ENCODE results near the gene HOXC10.

HOXC10 gene

DNA sequence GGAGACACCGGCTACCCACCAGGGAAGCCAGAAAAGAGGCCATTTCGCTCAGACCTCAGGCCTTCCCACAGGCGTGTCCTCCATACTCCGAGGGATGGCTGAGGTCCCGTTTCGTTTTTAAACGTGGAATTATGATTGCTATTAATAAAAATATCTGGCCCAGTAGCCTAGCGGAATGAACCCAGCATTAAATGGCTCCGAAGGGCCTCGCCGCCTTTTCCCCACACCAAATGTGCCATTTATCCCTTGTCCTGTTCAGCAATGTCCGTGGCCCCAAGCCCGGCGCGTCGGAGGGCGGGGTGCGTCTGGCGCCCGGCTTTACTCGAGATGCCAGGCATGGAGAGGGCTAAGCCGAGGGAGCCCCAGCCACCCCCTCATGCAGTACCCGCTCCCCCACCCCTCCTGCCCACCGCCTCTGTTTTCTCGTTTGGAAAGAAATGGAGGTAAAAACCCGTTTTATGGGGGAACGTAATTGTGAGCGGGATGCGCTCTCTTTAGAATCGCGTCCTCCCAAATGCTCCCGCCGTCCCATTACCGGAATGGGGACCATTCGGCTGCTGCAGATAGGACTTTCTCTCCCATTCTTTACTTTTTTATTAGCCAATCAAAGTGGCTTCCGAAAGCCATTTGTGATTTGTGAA is 29.6 kb downstream of the HOXC10 start:
- H3K4me3 ChIP-seq (ENCODE audit: low read depth, low read length), result no peak overlapping the region
- TF ChIP-seq, protein P1, sequence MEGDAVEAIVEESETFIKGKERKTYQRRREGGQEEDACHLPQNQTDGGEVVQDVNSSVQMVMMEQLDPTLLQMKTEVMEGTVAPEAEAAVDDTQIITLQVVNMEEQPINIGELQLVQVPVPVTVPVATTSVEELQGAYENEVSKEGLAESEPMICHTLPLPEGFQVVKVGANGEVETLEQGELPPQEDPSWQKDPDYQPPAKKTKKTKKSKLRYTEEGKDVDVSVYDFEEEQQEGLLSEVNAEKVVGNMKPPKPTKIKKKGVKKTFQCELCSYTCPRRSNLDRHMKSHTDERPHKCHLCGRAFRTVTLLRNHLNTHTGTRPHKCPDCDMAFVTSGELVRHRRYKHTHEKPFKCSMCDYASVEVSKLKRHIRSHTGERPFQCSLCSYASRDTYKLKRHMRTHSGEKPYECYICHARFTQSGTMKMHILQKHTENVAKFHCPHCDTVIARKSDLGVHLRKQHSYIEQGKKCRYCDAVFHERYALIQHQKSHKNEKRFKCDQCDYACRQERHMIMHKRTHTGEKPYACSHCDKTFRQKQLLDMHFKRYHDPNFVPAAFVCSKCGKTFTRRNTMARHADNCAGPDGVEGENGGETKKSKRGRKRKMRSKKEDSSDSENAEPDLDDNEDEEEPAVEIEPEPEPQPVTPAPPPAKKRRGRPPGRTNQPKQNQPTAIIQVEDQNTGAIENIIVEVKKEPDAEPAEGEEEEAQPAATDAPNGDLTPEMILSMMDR (IDR thresholded peaks at IDR 0.05; ENCODE audit: low read depth, low read length), result no peak

DNA sequence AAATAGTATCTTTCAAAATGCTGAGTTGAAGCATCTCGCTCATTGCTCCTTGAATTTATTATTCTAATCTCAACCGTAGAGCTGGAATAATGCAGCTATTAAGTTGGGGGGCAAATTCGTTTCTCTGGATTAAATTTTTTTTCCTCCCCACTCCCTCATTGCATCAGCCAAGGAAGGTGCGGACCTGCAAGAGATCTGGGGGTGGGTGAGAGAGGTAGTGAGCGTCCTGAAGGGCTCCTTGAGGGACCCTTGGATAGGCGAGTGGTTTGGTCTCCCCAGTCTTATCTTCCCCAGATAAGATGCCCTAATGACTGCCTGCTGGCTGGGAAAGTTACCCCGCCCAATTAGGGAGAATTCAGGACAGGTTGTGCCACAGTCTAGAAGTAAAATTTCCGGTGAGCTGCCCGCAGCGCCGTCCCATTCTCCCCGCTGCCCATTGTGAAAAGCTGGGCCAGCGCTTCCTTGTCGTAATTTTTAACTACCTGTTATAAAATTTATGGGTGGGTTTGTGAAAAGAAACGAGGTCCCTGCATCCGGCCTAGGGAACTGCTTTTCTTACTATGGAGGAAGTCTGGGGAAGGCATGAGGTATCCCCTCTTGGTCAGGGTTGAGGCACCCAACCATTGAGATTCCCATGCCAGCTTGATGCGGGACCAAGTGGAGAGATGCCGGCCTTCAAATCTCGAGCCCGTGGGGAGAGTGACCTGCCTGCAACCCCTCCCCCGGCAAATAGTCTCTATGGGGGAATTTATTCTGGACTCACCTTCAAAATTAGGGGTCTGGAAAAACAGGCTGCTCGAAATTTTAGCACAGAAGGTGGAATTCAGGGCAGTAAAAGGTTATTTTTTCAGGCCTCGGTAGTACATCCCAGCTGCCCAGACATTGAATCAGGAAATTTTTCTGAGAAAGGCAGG is 30.3 kb downstream of the HOXC10 start:
- TF ChIP-seq, protein P1 (IDR thresholded peaks at IDR 0.05; ENCODE audit: low read depth, low read length), result no peak
- no peak overlapping the region for H3K4me3 ChIP-seq (ENCODE audit: low read depth, low read length)

DNA sequence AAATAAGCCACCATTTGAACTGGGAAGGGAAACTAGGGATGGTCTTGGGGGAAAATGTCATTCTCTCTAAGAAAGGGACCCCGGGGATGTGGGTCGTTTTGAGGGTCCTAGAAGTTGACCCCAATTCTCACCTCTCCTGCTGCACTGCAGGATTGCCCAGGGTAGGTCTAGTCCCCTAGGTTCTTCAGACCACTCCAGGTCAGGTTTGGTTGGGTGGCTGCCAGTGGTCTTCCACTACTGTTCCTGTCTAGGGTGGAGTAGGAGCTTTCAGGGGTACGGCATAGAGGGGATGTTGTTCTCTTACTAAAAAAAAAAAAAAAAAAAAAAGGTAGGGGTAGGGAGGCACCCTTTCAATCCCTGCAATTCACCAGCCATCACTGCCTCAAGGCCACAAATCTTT is 31.1 kb downstream of the HOXC10 start:
- TF ChIP-seq, protein P1 (IDR thresholded peaks at IDR 0.05; ENCODE audit: low read depth, low read length), result no peak
- H3K4me3 ChIP-seq (ENCODE audit: low read depth, low read length), result no peak overlapping the region

DNA sequence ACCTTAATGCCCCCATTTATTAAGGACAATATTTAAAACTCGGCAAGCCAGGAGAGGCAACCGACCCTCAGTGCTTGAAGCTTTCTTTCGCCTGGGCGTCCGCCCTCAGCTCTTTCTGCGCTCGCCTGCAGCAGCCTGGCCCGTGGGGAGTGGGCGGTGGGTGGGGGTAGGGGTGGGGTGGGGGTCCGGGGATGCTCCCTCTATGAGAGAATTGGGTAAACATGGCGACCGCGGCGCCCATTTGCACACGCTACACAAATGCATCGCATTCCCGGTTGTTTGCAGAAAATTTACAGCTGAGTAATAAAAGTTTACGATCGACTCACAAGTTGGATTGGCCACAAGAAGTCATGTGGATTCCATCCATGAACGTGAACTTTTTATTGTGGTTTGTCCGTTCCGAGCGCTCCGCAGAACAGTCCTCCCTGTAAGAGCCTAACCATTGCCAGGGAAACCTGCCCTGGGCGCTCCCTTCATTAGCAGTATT is 31.6 kb downstream of the HOXC10 start:
- TF ChIP-seq, protein P1 (IDR thresholded peaks at IDR 0.05; ENCODE audit: low read depth, low read length), result no peak
- no peak overlapping the region for H3K4me3 ChIP-seq (ENCODE audit: low read depth, low read length)

DNA sequence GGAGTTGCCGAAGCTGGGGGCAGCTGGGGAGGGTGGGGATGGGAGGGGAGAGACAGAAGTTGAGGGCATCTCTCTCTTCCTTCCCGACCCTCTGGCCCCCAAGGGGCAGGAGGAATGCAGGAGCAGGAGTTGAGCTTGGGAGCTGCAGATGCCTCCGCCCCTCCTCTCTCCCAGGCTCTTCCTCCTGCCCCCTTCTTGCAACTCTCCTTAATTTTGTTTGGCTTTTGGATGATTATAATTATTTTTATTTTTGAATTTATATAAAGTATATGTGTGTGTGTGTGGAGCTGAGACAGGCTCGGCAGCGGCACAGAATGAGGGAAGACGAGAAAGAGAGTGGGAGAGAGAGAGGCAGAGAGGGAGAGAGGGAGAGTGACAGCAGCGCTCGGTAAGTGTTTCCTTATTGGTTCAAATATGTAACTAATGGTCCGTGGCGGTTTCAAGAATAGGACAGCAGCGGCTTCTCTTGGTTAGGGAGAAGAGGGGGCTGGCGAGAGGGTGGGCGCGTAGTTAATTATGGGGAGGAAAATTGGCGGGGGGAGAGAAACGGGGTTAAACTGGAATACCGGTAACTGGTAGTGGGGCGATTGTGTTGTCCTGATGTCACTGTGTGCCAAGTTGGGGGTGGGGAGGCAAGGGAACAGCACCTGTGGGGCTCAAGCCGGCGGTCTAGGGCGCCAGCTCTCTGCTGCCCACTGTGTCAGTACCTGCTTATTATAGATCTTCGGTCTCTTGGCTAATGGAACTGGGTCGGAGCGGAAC is 32.3 kb downstream of the HOXC10 start:
- H3K4me3 ChIP-seq (ENCODE audit: low read depth, low read length), result no peak overlapping the region
- TF ChIP-seq, protein P1 (IDR thresholded peaks at IDR 0.05; ENCODE audit: low read depth, low read length), result no peak

DNA sequence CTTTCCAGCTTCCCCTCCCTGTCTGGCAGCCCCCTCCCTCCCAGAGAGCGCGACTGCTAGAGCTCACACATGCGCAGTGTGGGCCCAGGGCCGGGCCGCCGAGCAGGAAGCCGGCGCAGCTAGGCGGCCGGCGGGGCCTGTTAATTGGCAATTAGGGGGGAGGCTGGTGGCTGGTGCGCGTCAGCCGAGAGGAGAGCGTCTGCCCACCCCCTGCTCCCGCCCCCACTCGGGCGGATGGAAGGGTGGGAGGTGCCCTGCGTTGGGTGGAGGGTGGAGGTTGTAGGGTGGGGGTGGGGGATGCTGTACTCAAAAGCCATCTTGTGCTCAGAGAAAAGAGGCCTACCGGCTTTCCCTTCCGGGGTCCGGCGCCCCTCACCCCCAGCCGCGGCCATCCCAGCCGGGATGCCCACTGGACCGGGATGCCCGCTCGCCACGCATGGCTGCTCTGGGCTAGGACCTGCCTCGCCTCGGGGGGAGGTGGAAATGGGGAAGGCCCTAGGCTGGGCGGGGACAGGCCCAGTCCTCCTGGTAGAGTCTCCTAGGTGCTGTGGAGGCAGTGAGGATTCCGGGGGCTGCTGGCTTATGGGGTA is 33.0 kb downstream of the HOXC10 start:
- TF ChIP-seq, protein P1 (IDR thresholded peaks at IDR 0.05; ENCODE audit: low read depth, low read length), result no peak

More for the DNA sequence above, 33.0 kb downstream of the HOXC10 start:
- no peak overlapping the region for H3K4me3 ChIP-seq (ENCODE audit: low read depth, low read length)
